ENCODE measurements around the gene HTR5A.
"Not testable (repeated sequence)": the region's sequence is repeated elsewhere in the genome, so short reads cannot be mapped to it uniquely, and the experiment has no call there.

Gene HTR5A

DNA sequence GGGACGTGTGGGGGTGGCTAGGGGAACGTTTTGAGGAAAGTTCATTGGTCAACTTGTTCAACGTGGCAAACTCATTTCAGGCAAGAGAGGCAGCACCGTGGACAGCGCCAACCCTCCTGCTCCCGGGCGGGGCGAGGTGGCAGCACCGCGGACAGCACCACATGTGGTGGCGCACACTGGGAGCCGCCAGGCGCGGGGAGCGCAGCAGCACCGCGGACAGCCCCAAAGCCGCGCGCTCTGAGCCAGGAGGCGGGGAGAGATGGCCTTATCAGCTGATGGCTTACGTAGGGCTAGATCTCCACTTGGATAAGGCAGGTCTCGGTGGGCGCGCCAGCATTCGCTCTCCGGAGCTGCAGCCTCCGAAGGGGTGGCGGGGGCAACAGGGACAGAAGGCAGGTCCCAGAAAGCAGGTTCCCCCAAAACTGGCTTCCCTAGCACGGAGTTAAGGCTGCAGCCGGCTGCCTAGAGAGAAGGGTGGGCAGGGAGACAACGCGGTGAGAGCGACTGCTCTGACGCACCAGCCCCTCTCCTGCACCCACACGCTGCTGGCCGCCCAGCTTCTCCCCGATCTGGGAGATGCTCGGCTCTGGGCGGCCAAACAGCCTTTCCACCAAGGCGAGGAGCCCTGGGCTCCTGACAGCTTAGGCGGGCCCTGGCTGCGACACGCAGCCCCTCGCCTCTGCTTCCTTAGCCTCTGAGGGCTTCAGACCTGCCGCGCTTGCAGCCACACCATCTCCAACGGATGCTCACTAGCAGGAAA is at the start of gene HTR5A:
Gene HTR5A (plus strand): TSS at position 333 of the 760 bp plus-strand sequence. CDS start 576 bp downstream, outside the sequence.
- DNase-seq, result no peak

DNA sequence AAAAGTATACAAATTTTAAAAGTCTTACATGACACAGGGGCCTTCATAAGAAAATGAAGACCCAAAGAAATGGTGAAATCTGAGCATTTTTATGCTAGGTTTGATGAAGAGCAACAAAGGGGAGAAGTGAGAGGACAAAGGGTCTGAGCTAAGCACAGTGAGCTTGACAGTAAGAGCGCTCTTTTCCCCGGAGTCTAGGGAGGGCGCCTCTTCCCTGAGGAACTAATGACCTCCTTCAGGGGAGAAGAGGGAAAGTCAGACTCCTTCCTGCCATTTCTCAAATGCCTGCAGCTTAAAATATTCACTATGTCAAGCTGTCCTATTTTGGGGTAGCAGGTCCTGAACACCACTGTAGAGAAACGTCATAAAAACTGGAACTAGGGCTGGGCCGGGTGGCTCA is 49.1 kb upstream of the HTR5A start:
- no peak for DNase-seq

DNA sequence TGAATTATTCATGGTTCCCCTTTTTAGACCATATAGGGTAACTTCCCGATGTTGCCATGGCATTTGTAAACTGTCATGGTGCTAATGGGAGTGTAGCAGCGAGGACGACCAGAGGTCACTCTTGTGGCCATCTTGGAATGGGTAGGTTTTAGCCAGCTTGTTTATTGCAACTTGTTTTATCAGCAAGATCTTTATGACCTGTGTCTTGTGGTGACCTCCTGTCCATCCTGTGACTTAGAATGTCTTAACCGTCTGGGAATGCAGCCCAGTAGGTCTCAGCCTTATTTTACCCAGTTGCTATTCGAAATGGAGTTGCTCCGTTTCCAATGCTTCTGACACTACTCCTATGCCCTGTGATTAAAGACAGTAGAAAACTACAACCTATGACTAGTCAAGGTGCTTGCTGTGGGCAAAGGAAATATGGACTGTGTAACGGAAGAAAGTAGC is 48.4 kb upstream of the HTR5A start:
- DNase-seq, result no peak

DNA sequence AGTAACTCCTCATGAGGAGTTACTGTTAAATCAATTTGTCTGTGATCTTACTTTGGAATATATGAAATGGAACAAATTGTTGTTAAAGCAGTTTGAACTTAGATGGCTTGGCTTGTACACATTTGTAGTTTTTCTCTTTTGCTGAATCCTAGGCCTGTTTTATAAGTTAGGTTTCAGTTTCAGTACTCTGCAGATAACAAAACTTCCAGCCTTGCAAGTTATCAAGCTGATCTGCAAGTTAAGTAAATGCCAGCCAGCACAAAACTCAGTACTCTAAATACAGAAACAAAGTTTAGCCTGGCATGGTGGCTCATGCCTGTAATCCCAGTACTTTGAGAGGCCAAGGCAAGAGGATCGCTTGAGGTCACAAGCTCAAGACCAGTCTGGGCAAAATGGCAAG is 42.2 kb upstream of the HTR5A start:
- no peak for DNase-seq

DNA sequence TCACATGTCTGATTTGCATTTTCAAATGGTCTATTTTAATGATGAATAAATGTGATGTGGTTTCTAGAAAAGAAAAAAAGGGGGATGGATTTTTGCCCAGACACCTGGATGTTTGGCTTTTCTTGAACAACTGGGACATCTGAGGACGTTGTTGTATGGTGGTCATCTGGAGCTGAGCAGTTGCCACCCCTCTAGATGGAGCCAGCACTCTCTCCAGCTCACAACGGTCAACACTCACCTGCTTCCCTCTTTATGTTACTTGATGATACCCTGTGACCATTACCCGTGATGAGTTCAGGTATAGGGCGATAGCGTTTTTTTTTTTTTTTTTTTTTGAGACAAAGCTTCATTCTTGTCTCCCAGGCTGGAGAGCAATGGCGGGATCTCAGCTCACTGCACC is 37.1 kb upstream of the HTR5A start:
- DNase-seq, result no peak

DNA sequence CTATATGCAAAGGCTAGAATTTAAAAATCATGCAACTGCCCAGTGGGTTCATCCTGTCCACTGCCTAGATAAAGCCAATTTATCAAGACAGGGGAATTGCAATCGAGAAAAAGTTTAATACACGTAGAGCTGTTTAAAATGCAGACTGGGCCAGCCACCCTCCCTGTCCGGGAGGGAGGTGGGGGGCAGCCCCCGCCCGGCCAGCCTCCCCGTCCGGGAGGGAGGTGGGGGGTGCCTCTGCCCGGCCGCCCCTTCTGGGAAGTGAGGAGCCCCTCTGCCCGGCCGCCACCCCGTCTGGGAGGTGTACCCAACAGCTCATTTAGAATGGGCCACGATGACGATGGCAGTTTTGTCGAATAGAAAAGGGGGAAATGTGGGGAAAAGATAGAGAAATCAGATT is 35.6 kb upstream of the HTR5A start:
- not testable (repeated sequence) for DNase-seq

DNA sequence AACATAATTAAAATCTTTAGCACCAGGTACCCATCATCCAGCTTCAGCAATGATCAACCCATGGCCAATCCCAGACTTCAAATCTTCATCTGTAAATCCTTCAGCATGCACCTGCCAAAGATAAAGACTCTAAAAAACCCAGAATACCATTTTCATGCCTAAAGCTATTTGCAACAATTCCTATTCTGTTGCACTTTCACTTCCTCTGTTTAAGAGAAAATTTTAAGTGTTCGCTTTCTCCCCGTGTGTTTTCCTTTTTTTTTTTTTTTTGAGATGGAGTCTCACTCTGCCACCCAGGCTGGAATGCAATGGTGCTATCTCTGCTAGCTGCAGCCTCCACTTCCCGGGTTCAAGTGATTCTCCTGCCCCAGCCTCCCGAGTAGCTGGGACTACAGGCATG is 31.8 kb upstream of the HTR5A start:
- DNase-seq, result no peak

DNA sequence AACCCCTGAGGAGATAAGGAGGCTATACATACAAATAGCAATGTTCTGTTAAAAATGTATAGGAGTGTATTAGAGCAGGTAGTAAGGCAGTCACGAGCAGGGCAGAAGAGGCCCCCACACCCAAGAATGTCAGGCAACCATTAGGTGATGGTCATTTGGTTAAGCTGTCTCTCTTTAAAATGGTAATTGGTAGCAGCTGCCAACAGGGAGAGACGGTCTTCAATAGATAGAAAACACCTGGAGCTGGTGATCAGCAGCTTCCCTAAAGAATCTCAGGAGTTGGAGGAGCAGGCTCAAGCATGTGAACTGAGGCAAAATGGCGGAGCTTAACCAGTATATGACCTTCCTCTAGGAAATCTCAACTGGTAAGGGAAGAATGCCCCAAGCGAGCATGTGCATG is 26.4 kb upstream of the HTR5A start:
- DNase-seq, result no peak

DNA sequence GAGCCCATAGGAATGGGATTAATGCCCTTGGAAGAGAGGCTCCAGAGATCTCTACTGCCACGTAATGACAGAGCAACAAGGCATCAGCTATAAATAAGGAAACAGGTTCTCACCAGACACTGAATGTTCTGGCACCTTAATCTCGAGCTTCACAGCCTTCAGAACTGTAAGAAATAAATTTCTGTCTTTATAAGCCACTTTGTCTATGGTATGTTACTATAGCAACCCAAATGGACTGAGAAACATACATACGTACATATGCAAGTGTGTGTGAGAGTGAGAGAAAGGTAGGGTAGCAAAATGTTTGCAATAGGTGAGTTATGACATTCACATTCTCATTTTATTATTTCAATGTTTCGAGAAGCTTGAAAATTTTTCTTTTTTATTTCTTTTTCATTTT is 22.1 kb upstream of the HTR5A start:
- DNase-seq, result no peak

DNA sequence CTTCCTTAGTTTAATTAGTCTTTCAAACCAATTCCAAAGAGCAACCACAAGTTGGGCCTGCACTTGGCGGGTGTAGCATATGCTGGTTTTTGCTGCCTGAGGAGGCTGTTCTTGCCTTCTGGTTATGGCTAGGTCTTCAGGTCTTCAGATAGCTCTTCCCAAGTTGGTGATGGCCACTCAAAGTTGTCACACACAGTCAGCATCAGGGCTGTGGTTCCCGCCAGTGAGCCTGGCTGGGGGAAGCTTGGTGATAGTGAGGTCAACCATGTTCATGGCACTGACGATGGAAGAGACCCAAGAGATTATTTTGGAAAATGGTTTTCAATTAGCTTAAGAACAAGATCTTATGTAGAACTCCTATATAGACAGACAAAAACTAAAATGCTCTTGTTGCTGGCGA is 18.8 kb upstream of the HTR5A start:
- no peak for DNase-seq

DNA sequence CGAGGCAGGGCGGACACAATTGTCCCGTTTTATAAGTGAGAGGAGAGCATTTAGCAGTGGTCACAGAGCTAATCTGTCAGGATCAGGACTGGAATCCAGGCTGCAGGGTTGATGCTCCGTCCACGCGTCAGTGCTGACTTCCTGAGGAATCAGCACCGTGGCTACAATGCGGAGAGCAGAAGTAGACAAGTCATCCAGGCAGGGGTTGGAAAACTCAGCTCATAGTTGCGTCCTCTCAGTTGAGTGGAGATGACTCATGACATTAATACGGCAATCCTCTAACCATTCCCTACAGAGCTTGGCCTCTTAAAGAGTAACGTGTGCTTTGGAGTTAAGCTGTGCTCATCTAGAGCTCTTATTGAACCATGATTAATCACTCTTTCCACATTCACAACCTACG is 17.1 kb upstream of the HTR5A start:
- no peak for DNase-seq

DNA sequence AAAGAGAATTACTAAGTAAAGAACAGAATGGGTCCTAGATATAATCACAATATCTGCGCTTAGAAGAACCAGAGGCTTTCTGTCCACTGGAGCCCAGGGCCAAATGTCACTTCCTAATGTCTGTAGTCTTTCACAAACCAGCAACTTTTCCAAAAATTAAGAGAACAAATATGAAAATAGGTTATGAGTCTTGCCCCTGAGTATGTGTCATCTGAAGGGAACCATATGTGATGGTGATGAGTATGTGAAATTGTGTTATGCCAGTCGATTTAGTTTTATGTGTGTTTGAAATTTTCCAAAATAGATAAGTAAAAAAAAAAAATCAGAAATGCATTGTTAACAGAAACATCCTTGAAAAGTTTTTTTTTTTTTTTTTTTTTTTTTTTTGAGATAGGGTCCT is 15.4 kb upstream of the HTR5A start:
- DNase-seq, result no peak

DNA sequence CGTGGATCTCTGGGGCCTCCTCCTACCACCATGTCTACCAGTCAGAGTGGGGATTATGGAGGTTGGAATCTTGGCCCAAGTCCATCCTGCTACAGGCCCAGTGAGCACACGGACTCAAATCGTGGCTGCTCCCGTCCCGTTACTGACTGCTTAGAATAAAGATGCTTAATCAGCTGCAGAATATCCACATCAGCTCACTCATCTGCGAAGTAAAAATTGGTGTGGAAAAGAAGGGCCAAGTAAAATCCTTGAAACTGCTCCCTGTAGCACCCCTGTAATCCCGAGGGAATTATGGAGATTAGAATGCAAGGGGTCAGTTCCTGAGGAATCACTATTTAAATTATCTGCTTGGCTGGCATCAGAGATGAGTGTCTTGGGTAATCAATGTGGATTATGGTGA is 13.0 kb upstream of the HTR5A start:
- DNase-seq, result no peak

DNA sequence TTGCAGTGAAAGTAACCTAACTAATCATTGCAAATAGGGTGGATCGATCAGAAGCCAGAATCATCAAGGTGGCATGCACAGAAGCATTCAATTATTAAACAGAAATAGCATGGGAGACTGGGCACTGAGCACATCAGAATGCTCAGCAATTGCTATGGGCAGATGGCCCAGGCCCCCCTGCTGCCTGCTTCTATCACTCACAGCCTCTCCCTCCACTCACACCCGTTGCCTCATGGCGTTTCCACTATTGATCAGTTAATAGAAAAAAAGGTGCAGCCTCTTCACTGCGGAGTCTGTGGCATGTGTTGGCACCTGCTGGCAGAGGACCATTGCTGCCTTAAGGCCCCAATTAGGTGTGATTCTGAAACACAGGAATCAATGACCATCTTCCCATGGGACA is 11.2 kb upstream of the HTR5A start:
- no peak for DNase-seq

DNA sequence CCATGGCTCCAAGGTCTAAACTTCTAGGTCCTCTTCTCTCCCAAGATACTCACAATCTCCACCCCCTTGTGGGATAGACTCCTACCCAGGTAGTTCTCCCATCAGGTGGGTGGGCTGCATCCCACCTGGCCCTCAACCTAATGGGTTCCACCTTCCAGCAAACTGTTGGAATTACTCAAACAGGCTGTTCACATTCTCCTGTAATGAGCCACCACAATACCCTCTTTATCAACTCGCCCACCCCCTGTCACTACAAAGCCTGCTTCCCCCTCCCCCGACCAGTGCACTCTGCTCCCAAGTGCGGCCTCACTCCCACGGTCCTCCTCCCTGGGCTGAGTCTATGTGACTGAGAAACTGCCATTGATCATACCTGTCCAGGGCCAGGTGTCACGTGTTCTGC is 10.4 kb upstream of the HTR5A start:
- DNase-seq, result no peak

DNA sequence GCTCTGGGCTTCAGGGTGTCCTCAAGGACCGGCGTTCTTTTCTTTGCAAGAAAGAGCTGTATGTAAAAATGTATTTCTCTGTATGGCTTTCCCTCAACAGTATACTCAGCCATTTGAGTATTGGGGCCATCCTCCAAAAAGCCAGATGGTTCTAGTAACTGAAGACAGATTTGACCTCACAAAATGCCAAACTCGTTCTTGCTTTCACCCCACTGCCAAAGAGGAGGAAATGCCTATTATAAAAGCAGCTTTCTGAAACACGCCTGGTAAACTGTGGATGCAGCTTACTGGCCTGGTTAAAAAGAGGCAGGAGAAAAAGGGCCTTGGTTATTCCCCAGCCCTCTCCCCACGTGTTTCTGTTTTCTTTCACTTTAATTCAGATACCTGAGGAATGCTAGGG is 7.7 kb upstream of the HTR5A start:
- DNase-seq, result no peak

DNA sequence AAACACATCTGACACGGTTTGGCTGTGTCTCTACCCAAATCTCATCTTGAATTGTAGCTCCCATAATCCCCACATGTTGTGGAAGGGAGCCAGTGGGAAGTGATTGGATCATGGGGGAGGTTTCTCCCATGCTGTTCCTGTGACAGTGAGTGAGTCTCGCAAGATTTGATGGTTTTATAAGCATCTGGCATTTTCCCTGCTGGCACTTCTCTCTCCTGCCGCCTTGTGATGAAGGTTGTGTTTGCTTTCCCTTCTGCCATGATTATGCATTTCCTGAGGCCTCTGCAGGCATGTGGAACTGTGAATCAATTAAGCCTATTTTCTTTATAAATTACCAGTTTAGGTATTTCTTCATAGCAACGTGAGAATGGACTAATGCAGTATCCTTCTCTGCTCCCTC is 5.9 kb upstream of the HTR5A start:
- DNase-seq, result no peak

DNA sequence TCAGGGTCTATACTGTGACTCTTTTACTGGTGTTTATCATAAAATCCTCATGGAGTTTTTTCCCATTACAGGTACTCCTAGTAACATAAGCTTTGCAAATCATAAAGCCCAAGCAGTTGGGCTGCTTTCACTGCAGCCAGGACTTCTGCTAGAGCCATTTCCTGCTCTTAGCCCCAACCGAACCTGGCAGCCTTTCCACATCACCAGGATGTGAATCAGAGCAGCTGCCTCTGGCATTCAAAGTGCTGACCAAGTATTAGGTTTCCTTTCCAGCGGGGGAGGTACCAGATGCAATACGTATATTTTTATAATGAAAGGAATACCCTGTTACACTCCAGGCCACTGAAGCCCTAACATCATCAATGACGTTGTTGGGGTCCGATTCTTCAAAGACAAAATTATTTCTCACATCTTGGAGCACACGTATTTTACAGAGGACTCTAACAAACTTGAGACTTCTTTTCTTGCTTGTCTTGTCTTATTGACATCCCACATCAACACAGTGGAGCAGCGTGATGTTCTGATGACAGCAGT is 3.6 kb upstream of the HTR5A start:
- no peak for DNase-seq

DNA sequence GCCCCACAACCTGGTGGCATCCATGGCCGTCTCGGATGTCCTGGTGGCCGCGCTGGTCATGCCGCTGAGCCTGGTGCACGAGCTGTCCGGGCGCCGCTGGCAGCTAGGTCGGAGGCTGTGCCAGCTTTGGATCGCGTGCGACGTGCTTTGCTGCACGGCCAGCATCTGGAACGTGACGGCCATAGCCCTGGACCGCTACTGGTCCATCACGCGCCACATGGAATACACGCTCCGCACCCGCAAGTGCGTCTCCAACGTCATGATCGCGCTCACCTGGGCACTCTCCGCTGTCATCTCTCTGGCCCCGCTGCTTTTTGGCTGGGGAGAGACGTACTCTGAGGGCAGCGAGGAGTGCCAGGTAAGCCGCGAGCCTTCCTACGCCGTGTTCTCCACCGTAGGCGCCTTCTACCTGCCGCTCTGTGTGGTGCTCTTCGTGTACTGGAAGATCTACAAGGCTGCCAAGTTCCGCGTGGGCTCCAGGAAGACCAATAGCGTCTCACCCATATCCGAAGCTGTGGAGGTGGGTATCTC is 1.1 kb downstream of the HTR5A start:
- DNase-seq, result no peak

DNA sequence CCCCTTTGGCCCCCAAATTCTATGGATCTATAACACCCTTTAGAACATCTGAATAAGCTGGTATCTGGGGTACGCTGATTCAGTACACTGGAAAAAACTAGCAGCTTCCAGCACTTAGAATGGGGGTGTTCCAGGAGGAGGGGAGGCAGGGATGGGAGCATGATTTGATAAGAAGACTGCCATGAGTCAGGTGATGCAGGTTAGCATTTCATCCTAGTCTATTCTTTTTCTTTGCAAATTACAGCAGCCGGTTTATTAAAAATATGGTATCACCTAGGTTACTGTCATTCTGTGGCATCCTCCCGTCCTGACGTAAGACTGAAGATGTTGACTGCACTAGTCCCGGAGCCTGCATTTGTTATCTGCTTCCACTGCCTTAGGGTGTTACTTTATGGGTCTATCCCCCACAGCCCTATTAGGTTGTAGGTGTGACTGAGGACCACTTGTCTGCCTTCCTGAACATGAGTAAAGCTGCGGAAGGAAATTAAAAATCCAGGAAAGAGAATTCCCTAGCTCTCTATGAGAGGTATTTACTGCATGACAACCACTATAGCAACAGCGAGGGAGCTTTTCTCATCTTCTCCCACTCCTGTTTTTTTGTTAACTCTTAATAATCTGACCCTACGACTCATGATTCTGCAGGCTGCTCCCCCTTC is 1.9 kb downstream of the HTR5A start:
- DNase-seq, result no peak

DNA sequence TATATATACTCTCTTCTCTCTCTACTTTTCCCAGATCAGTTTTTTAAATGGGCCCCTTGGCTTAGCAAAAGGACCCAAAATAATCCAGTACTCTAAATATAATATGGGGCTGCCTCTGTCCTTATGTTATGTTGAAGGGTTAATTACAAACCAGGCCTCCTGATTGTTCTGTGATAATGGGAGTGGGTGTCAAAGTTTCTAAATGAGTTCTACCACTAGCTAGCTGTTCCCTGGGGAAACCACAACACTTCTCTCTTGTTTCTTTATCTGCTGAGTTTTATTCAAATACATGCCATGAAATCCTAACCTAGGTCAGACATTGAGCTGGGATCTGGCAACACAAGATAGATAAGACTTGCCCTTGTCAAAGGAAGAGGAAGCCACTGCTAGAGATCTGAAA is 3.8 kb downstream of the HTR5A start:
- DNase-seq, result no peak

DNA sequence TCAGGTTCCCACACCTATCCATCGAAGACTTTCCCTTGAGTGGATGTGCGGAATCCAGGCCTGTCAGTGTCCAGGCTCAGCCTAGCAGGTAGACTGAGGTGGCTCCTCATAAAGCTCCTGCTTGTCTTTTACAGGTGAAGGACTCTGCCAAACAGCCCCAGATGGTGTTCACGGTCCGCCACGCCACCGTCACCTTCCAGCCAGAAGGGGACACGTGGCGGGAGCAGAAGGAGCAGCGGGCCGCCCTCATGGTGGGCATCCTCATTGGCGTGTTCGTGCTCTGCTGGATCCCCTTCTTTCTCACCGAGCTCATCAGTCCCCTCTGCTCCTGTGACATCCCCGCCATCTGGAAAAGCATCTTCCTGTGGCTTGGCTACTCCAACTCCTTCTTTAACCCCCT is 13.9 kb downstream of the HTR5A start:
- no peak for DNase-seq

DNA sequence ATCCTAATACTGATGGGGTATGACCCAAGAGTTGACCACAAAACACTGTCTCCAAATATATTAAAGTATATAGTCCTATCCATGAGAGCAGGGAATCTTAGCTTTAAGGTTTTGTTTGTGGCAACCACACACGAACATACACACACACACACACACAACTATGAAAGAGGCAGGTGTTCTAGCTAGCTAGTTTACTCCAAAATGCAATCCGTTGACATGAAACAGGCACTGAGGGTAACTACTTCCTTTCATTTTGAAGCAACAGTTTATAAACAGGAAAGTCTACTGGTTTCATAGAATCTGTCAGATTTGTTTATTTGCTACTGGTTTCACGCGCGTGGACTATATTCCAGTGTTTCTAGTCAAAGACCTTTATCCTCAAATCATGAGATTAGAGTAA is 14.8 kb downstream of the HTR5A start:
- DNase-seq, result no peak

DNA sequence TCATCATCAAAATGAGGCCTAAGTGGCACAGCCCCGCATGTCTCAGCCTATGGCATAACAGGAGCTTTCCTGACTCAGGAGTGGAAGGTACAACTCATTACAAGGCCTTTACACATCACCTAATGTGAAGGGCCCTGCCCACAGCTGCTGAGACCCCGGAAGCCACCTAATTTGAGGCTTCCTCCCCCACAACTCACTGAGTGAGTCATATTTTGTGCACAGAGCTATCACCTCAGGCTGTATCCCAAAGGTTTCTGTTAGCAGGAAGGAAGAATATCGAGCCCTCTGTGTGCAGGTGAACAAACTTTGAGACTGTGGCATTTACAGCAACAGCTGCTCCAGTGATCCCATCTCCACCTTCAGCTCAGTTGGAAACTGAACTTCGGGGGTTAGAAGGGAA is 20.6 kb downstream of the HTR5A start:
- DNase-seq, result no peak
